Kidney capillary endothelial cell (primary cell): Measurements from ENCODE around the gene ANK3.
A peak's percentile ranks its signal among the peaks of the same experiment; 100 is the strongest.

Experiments used
- DNase-seq: peaks from one replicate; pipeline ENCODE4 v3.0.0-alpha.2; 2018; ENCODE audit warnings: low spot score

The ANK3 gene

GRCh38 chr10:60389413-60390025, at the start of gene ANK3:
Gene ANK3, minus strand, starts transcription at chr10:60389875. Its CDS starts 337 bp downstream, at chr10:60389538.
- no peak for DNase-seq

GRCh38 chr10:60434418-60435046, 44.9 kb upstream of the ANK3 start:
- peak; percentile 65 for DNase-seq

- no peak for DNase-seq
These were observed 44.0 kb upstream of the ANK3 start for GRCh38 chr10:60433684-60434083.

GRCh38 chr10:60430836-60431597, 41.3 kb upstream of the ANK3 start:
- DNase-seq, result no peak

GRCh38 chr10:60430017-60430416, 40.3 kb upstream of the ANK3 start:
- DNase-seq, result no peak

- DNase-seq, result no peak
These were observed 39.6 kb upstream of the ANK3 start for GRCh38 chr10:60429084-60429849.

- DNase-seq, result no peak
These were observed 38.7 kb upstream of the ANK3 start for GRCh38 chr10:60428387-60428737.

- DNase-seq, result no peak
These were observed 38.2 kb upstream of the ANK3 start for GRCh38 chr10:60427709-60428386.

GRCh38 chr10:60427148-60427547, 37.5 kb upstream of the ANK3 start:
- DNase-seq, result no peak

- no peak for DNase-seq
These were observed 36.8 kb upstream of the ANK3 start for GRCh38 chr10:60426425-60426824.

- DNase-seq, result no peak
These were observed 35.9 kb upstream of the ANK3 start for GRCh38 chr10:60425392-60426110.

- DNase-seq, result no peak
These were observed 35.3 kb upstream of the ANK3 start for GRCh38 chr10:60424971-60425370.

- DNase-seq, result no peak
These were observed 34.2 kb upstream of the ANK3 start for GRCh38 chr10:60423920-60424319.

GRCh38 chr10:60422809-60423208, 33.1 kb upstream of the ANK3 start:
- no peak for DNase-seq

GRCh38 chr10:60420991-60421894, 31.6 kb upstream of the ANK3 start:
- no peak for DNase-seq

- no peak for DNase-seq
These were observed 29.6 kb upstream of the ANK3 start for GRCh38 chr10:60419249-60419648.

- DNase-seq, result no peak
These were observed 28.2 kb upstream of the ANK3 start for GRCh38 chr10:60417901-60418300.

- no peak for DNase-seq
These were observed 27.3 kb upstream of the ANK3 start for GRCh38 chr10:60417024-60417423.

GRCh38 chr10:60414877-60415585, 25.4 kb upstream of the ANK3 start:
- DNase-seq, result peak; percentile 68

GRCh38 chr10:60414111-60414510, 24.4 kb upstream of the ANK3 start:
- DNase-seq, result no peak
